Measurements from ENCODE around the gene TTLL10.
"Not testable (repeated sequence)": the region's sequence is repeated elsewhere in the genome, so short reads cannot be mapped to it uniquely, and the experiment has no call there.

- not testable (repeated sequence) for TF ChIP-seq CTCF, POLR2AphosphoS5, POLR2A (IDR thresholded peaks at IDR 0.05)
These were observed 21.2 kb upstream of the TTLL10 start for GRCh38 chr1:1152431-1152830.

All from stomach (tissue), 4 donors.